OCI-LY1 (cell line): ENCODE measurements around the gene IFITM5.

Source experiments
- EZH2 ChIP-seq: fragments of 200-600 bp; sonication (generic), shearing (Covaris generic); IDR thresholded peaks from 2 replicates; pipeline ENCODE4 v1.8.0; 2017; ENCODE audit warnings: borderline replicate concordance, mixed run types, mild to moderate bottlenecking, antibody characterized with exemption, low read length, moderate library complexity, mixed read lengths
- TF ChIP-seq, protein P1 (sequence below): fragments of 200-600 bp; sonication (generic), shearing (Covaris generic); IDR thresholded peaks from 2 replicates; pipeline ENCODE4 v1.5.1; 2017; ENCODE audit warnings: mild to moderate bottlenecking, antibody characterized with exemption, low read length, moderate library complexity, mixed read lengths

DNA sequence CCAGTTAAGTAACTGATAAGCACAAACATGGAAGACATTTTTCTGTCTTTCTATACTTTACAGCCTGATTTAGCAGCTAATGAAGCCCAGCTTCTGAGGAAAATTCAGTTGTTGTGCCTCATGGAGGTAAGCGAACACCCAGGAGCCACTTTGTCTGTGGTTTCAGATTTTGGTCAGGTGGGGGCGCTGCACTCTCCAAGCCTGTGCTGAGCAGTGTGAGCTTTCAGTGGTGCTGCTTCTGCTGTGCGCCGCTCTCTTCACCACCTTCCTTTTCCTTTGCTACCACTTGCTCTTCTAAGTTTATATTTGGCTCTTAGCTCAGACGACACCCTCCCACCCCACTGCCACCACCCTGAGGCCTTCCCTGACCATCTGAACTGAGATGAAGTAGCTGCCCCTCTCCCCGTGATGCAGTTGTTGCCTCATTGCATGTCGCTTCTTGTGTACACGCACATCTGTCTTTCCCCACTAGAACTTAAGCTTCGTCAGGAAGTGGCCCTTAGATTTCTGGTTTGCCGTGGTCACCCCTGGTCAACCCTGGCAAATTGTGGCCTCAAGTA is 48.5 kb downstream of the IFITM5 start:
- TF ChIP-seq, protein P1, sequence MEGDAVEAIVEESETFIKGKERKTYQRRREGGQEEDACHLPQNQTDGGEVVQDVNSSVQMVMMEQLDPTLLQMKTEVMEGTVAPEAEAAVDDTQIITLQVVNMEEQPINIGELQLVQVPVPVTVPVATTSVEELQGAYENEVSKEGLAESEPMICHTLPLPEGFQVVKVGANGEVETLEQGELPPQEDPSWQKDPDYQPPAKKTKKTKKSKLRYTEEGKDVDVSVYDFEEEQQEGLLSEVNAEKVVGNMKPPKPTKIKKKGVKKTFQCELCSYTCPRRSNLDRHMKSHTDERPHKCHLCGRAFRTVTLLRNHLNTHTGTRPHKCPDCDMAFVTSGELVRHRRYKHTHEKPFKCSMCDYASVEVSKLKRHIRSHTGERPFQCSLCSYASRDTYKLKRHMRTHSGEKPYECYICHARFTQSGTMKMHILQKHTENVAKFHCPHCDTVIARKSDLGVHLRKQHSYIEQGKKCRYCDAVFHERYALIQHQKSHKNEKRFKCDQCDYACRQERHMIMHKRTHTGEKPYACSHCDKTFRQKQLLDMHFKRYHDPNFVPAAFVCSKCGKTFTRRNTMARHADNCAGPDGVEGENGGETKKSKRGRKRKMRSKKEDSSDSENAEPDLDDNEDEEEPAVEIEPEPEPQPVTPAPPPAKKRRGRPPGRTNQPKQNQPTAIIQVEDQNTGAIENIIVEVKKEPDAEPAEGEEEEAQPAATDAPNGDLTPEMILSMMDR, result peak; percentile 76
- TF ChIP-seq EZH2, result no peak
